GM12875 (cell line): ENCODE measurements around the gene CARD6.

Experiments used
- H3K4me3 ChIP-seq: one replicate; pipeline ENCODE4 v1.5.1; 2011; ENCODE audit warnings: low read depth, low read length, control low read depth
- TF ChIP-seq, protein P1 (sequence below): IDR thresholded peaks from 2 replicates; pipeline ENCODE4 v1.5.1; 2011; ENCODE audit warnings: low read depth, mild to moderate bottlenecking, control low read depth, inconsistent platforms, low read length, moderate library complexity, borderline replicate concordance; ENCODE audit not compliant: insufficient read depth

CARD6 gene

GRCh38 chr5:40831346-40832210 is 9.6 kb upstream of the CARD6 start:
- TF ChIP-seq, protein P1, sequence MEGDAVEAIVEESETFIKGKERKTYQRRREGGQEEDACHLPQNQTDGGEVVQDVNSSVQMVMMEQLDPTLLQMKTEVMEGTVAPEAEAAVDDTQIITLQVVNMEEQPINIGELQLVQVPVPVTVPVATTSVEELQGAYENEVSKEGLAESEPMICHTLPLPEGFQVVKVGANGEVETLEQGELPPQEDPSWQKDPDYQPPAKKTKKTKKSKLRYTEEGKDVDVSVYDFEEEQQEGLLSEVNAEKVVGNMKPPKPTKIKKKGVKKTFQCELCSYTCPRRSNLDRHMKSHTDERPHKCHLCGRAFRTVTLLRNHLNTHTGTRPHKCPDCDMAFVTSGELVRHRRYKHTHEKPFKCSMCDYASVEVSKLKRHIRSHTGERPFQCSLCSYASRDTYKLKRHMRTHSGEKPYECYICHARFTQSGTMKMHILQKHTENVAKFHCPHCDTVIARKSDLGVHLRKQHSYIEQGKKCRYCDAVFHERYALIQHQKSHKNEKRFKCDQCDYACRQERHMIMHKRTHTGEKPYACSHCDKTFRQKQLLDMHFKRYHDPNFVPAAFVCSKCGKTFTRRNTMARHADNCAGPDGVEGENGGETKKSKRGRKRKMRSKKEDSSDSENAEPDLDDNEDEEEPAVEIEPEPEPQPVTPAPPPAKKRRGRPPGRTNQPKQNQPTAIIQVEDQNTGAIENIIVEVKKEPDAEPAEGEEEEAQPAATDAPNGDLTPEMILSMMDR: no peak
- no peak overlapping the region for H3K4me3 ChIP-seq

- TF ChIP-seq, protein P1: no peak
- H3K4me3 ChIP-seq: no peak overlapping the region
Observed at GRCh38 chr5:40832345-40832744, 8.8 kb upstream of the CARD6 start.

DNA sequence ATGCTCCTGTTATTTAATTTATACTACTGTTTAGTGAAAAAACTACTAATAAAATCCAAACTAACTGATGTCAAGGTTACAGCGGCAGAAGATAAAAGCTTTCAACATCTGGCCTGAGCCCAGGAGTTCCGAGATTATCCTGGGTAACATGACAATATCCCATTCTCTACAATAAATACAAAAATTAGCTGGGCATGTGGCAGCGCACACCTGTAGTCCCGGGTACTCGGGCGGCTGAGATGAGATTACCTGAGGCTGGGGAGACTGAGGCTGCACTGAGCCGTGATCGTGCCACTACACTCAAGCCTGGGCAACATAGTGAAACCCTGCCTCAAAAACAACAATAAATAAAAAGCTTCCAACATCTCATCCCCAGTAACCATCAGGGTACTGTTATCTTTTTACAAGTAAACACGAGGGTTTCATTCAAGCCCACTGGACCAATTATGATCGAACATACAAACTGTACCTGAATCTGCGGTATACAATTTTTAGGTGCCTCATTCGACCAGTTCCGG is 7.4 kb upstream of the CARD6 start:
- H3K4me3 ChIP-seq: peak overlapping the region; percentile 97
- TF ChIP-seq, protein P1: no peak

- peak overlapping the region; percentile 97 for H3K4me3 ChIP-seq
- TF ChIP-seq, protein P1: no peak
Observed at GRCh38 chr5:40834391-40834848, 6.7 kb upstream of the CARD6 start.

DNA sequence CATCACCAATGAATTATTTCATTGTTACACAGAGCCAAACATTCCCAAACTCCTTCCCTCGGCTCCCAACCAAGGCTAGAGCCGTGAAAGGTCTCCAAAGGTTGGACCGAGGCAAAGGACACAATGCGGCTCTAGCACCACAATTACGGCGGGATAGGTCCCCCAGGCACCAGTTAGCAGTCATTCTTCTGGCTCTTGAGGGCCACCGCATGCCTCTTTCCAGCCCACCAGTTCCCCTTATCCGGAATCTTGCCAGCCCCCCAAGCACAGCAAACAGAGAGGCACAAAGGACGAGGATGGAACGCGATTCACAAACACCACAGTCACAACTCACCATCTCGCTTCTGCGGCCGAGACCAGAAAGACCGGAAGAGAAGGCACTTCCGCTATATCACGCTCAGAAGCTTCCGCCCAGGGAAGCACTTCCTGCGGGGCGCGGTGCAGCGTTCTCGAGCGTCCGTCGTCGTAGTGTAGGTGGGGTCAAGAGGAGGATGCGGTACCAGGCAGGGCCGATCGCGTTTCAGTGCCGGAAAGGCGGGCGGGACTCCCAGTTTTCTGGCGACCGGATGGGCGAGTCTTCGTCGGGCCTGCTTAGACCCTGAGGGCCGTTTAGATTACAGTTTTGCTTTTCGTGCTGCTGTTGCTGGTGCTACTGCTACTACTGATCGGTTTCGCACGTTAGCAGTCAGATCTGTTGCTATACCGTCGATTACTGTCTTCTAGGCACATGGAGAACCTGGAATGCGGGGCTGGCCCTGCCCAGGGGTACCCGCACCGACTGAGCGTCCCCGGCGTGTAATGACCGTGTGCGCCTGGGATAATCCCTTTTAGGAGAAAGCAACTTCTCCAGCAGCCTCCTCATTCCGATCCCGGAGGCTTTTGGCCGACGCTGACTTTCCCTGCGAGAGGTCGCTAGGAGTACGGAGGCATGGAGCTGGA is 6.0 kb upstream of the CARD6 start, which contains the start of gene RPL37:
Gene RPL37 (minus strand): TSS at position 374 of the 939 bp plus-strand sequence. CDS start 37 bp downstream, at position 337.
- peak within 1 kb of the TSS; percentile 97 for H3K4me3 ChIP-seq
- TF ChIP-seq, protein P1: no peak

GRCh38 chr5:40838086-40838485 is 3.1 kb upstream of the CARD6 start:
- no peak overlapping the region for H3K4me3 ChIP-seq
- TF ChIP-seq, protein P1: no peak
